Mesenchymal stem cell (in vitro differentiated cells and primary cell): ENCODE data around the gene ATG5.

Experiments used
- DNase-seq: peaks from one replicate; pipeline ENCODE4 v3.0.0-alpha.2; 2013
- H2AFZ ChIP-seq: one replicate; pipeline ENCODE4 v1.6.1; 2013; ENCODE audit warnings: low read depth, mild to moderate bottlenecking, control low read depth, inconsistent platforms, low read length, moderate library complexity
- H2AK5ac ChIP-seq: 2 replicates; pipeline ENCODE4 v1.6.1; 2013; ENCODE audit warnings: low read length, moderate library complexity, mild to moderate bottlenecking, inconsistent platforms; ENCODE audit not compliant: severe bottlenecking
- H2BK120ac ChIP-seq: one replicate; pipeline ENCODE4 v1.6.1; 2013; ENCODE audit warnings: low read depth, mild to moderate bottlenecking, inconsistent platforms, low read length, moderate library complexity
- H2BK12ac ChIP-seq, 2 experiments: one replicate each; pipeline ENCODE4 v1.6.1; 2013; ENCODE audit warnings: inconsistent platforms in 2 of 2, low read length in 2 of 2, mild to moderate bottlenecking in 2 of 2, moderate library complexity in 2 of 2, control low read depth in 1 of 2
- H2BK15ac ChIP-seq: one replicate; pipeline ENCODE4 v1.6.1; 2013; ENCODE audit warnings: mild to moderate bottlenecking, low read depth, inconsistent platforms; ENCODE audit not compliant: poor library complexity, severe bottlenecking
- H2BK5ac ChIP-seq: 2 replicates; pipeline ENCODE4 v1.6.1; 2013; ENCODE audit warnings: low read depth, mild to moderate bottlenecking, low read length, control low read depth, inconsistent platforms; ENCODE audit not compliant: poor library complexity, severe bottlenecking
- H3K14ac ChIP-seq, 2 experiments: one replicate each; pipeline ENCODE4 v1.6.1; 2013; ENCODE audit warnings: inconsistent platforms in 2 of 2, low read length in 2 of 2, control low read depth in 1 of 2, mild to moderate bottlenecking in 1 of 2, moderate library complexity in 1 of 2
- H3K18ac ChIP-seq, 2 experiments: one replicate each; pipeline ENCODE4 v1.6.1; 2013; ENCODE audit warnings: inconsistent platforms in 2 of 2, low read length in 2 of 2, control low read depth in 1 of 2, low read depth in 1 of 2, mild to moderate bottlenecking in 1 of 2
- H3K23ac ChIP-seq, 2 experiments: one replicate each; pipeline ENCODE4 v1.6.1; 2013; ENCODE audit warnings: inconsistent platforms in 2 of 2, low read length in 2 of 2, mild to moderate bottlenecking in 2 of 2, moderate library complexity in 2 of 2, control low read depth in 1 of 2
- H3K27ac ChIP-seq: 2 replicates; pipeline ENCODE4 v1.5.1; 2013; ENCODE audit warnings: mild to moderate bottlenecking, moderate library complexity, low read length, control low read depth, inconsistent platforms; ENCODE audit not compliant: poor library complexity, severe bottlenecking
- H3K27me3 ChIP-seq, 2 experiments: 2 replicates each; pipeline versions ENCODE4 v1.6.1 to v1.7.0; 2013; ENCODE audit warnings: low read length in 2 of 2, mild to moderate bottlenecking in 2 of 2, moderate library complexity in 2 of 2, control low read depth in 1 of 2, inconsistent platforms in 1 of 2; ENCODE audit not compliant: control insufficient read depth in 1 of 2, insufficient read depth in 1 of 2
- H3K36me3 ChIP-seq, 2 experiments: 2 replicates each; pipeline versions ENCODE4 v1.6.1 to v1.7.0; 2013; ENCODE audit warnings: low read length in 2 of 2, control low read depth in 1 of 2, inconsistent platforms in 1 of 2, low read depth in 1 of 2, mild to moderate bottlenecking in 1 of 2; ENCODE audit not compliant: insufficient read depth in 2 of 2, control insufficient read depth in 1 of 2
- H3K4ac ChIP-seq, 2 experiments: one replicate each; pipeline ENCODE4 v1.6.1; 2013; ENCODE audit warnings: inconsistent platforms in 2 of 2, low read length in 2 of 2, mild to moderate bottlenecking in 2 of 2, moderate library complexity in 2 of 2, control low read depth in 1 of 2, low read depth in 1 of 2
- H3K4me1 ChIP-seq: 2 replicates; pipeline ENCODE4 v1.6.1; 2013; ENCODE audit warnings: low read depth, low read length, control low read depth; ENCODE audit not compliant: control insufficient read depth, insufficient read depth
- H3K4me2 ChIP-seq: 2 replicates; pipeline ENCODE4 v1.6.1; 2013; ENCODE audit warnings: low read length, mild to moderate bottlenecking, inconsistent platforms; ENCODE audit not compliant: poor library complexity, severe bottlenecking
- H3K4me3 ChIP-seq, 2 experiments: 2 replicates each; pipeline versions ENCODE4 v1.5.1 to v1.7.0; 2013; ENCODE audit warnings: low read length in 2 of 2, mild to moderate bottlenecking in 2 of 2, control low read depth in 1 of 2, low read depth in 1 of 2; ENCODE audit not compliant: insufficient read depth in 1 of 2
- H3K79me1 ChIP-seq: replicated peaks from 2 replicates; pipeline ENCODE4 v1.6.1; 2013; ENCODE audit warnings: mild to moderate bottlenecking, control low read depth, low read length, inconsistent platforms; ENCODE audit not compliant: poor library complexity, severe bottlenecking
- H3K9ac ChIP-seq: 2 replicates; pipeline ENCODE4 v1.7.0; 2013; ENCODE audit warnings: mild to moderate bottlenecking, low read length, moderate library complexity
- H3K9me3 ChIP-seq: 2 replicates; pipeline ENCODE4 v1.7.0; 2013; ENCODE audit warnings: mild to moderate bottlenecking, low read length; ENCODE audit not compliant: control insufficient read depth
- H4K8ac ChIP-seq: one replicate; pipeline ENCODE4 v1.6.1; 2013; ENCODE audit warnings: inconsistent platforms, mild to moderate bottlenecking, low read length, moderate library complexity
- H4K91ac ChIP-seq: one replicate; pipeline ENCODE4 v1.6.1; 2013; ENCODE audit warnings: mild to moderate bottlenecking, low read length, inconsistent platforms
- WGBS: methylation state at CpG from one replicate; pipeline ENCODE4 v1.1.7; 2013; ENCODE audit warnings: mixed read lengths; 5-methylcytosine and 5-hydroxymethylcytosine counted together

ATG5 gene

GRCh38 chr6:106318851-106319250 lies 6.7 kb downstream of the ATG5 start:
- Histone ChIP-seq H3K36me3 (peaks cover 3 to 23% of the 10 kb centered on the region in 2 experiments), H3K79me1 (peaks cover 9% of the 10 kb centered on the region), H2BK12ac (no peak overlapping the region), H4K8ac (no peak overlapping the region), H3K14ac (no peak overlapping the region), H3K23ac (no peak overlapping the region), H4K91ac (no peak overlapping the region), H2AFZ (no peak overlapping the region), H3K27ac (no peak overlapping the region), H3K4me1 (peaks cover 3% of the 10 kb centered on the region), H2BK120ac (no peak overlapping the region), H3K4ac (no peak overlapping the region), H3K9me3 (no peaks in the 10 kb centered on the region), H2AK5ac (no peak overlapping the region), H2BK15ac (no peak overlapping the region), H3K9ac (no peak overlapping the region), H2BK5ac (no peak overlapping the region), H3K4me2 (no peak overlapping the region), H3K18ac (no peak overlapping the region), H3K27me3 (no peaks in the 10 kb centered on the region), H3K4me3 (no peak overlapping the region)
- DNase-seq, result no peak

- Histone ChIP-seq H2BK15ac (no peak overlapping the region), H2BK5ac (no peak overlapping the region), H3K4me3 (no peak overlapping the region), H3K79me1 (peaks cover 11% of the 10 kb centered on the region), H3K14ac (no peak overlapping the region), H4K8ac (no peak overlapping the region), H3K27ac (no peak overlapping the region), H3K9ac (no peak overlapping the region), H4K91ac (no peak overlapping the region), H3K4me1 (peaks cover 1% of the 10 kb centered on the region), H3K4me2 (no peak overlapping the region), H3K27me3 (no peaks in the 10 kb centered on the region), H2AK5ac (no peak overlapping the region), H2BK12ac (no peak overlapping the region), H2BK120ac (no peak overlapping the region), H3K18ac (no peak overlapping the region), H3K9me3 (no peaks in the 10 kb centered on the region), H3K4ac (no peak overlapping the region), H2AFZ (no peak overlapping the region), H3K36me3 (peaks cover 3 to 31% of the 10 kb centered on the region in 2 experiments), H3K23ac (no peak overlapping the region)
- 79% methylated on average over 2 of the region's 2 CpGs for WGBS
- DNase-seq, result no peak
Observed at GRCh38 chr6:106318061-106318460, 7.5 kb downstream of the ATG5 start.

GRCh38 chr6:106316375-106316766 lies 9.2 kb downstream of the ATG5 start:
- H3K27me3 ChIP-seq, result no peaks in the 10 kb centered on the region
- peaks cover 1% of the 10 kb centered on the region for H3K4me1 ChIP-seq
- H3K4me2 ChIP-seq, result no peak overlapping the region
- WGBS, result 96% methylated on average over 2 of the region's 3 CpGs
- H3K9me3 ChIP-seq, result no peaks in the 10 kb centered on the region
- H2BK15ac ChIP-seq, result no peak overlapping the region
- no peak overlapping the region for H3K4ac ChIP-seq
- no peak overlapping the region for H2AK5ac ChIP-seq
- no peak overlapping the region for H3K4me3 ChIP-seq
- H2BK5ac ChIP-seq, result no peak overlapping the region
- H3K14ac ChIP-seq, result no peak overlapping the region
- H2AFZ ChIP-seq, result no peak overlapping the region
- no peak overlapping the region for H2BK120ac ChIP-seq
- H2BK12ac ChIP-seq, result no peak overlapping the region
- no peak overlapping the region for H3K23ac ChIP-seq
- H4K91ac ChIP-seq, result no peak overlapping the region
- no peak for DNase-seq
- H3K27ac ChIP-seq, result no peak overlapping the region
- no peak overlapping the region for H4K8ac ChIP-seq
- peaks cover 3 to 39% of the 10 kb centered on the region in 2 experiments for H3K36me3 ChIP-seq
- no peak overlapping the region for H3K18ac ChIP-seq
- no peak overlapping the region for H3K9ac ChIP-seq
- peaks cover 15% of the 10 kb centered on the region for H3K79me1 ChIP-seq

- H2BK120ac ChIP-seq, result no peak overlapping the region
- no peaks in the 10 kb centered on the region for H3K9me3 ChIP-seq
- H3K79me1 ChIP-seq, result peaks cover 17% of the 10 kb centered on the region
- no peak overlapping the region for H3K4ac ChIP-seq
- no peak overlapping the region for H4K91ac ChIP-seq
- H3K27me3 ChIP-seq, result no peaks in the 10 kb centered on the region
- no peak overlapping the region for H3K4me2 ChIP-seq
- no peak overlapping the region for H2BK15ac ChIP-seq
- H4K8ac ChIP-seq, result no peak overlapping the region
- 82% methylated on average over 5 of the region's 6 CpGs for WGBS
- no peak overlapping the region for H3K27ac ChIP-seq
- H2AFZ ChIP-seq, result no peak overlapping the region
- H2BK12ac ChIP-seq, result no peak overlapping the region
- no peak overlapping the region for H3K9ac ChIP-seq
- H3K36me3 ChIP-seq, result peaks cover 3 to 41% of the 10 kb centered on the region in 2 experiments
- H3K4me1 ChIP-seq, result peaks cover 1% of the 10 kb centered on the region
- no peak overlapping the region for H2BK5ac ChIP-seq
- H3K23ac ChIP-seq, result no peak overlapping the region
- H3K14ac ChIP-seq, result no peak overlapping the region
- H3K18ac ChIP-seq, result no peak overlapping the region
- no peak for DNase-seq
- H2AK5ac ChIP-seq, result no peak overlapping the region
- H3K4me3 ChIP-seq, result no peak overlapping the region
Observed at GRCh38 chr6:106315765-106316374, 9.7 kb downstream of the ATG5 start.
